Osteocyte (in vitro differentiated cells): ENCODE measurements around the gene ALK. TPM values are rescaled to one million over a fixed set of nuclear protein-coding genes. Genes with fewer than 3 reads are reported as not detected.

Experiments used
- DNase-seq: peaks from one replicate; pipeline ENCODE4 v3.0.0; 2021; ENCODE audit warnings: mixed read lengths; ENCODE audit not compliant: unreplicated experiment; ENCODE audit errors: extremely low spot score
- H3K27ac Mint-ChIP-seq: one replicate; pipeline ENCODE4 v1.8.0; 2021; ENCODE audit warnings: mild to moderate bottlenecking, mixed read lengths; ENCODE audit not compliant: unreplicated experiment
- H3K27me3 Mint-ChIP-seq: one replicate; pipeline ENCODE4 v1.8.0; 2021; ENCODE audit warnings: mixed read lengths; ENCODE audit not compliant: unreplicated experiment
- H3K36me3 Mint-ChIP-seq: one replicate; pipeline ENCODE4 v1.8.0; 2021; ENCODE audit warnings: mixed read lengths; ENCODE audit not compliant: unreplicated experiment
- H3K4me1 Mint-ChIP-seq: one replicate; pipeline ENCODE4 v1.8.0; 2021; ENCODE audit warnings: mixed read lengths; ENCODE audit not compliant: unreplicated experiment
- H3K4me3 Mint-ChIP-seq: one replicate; pipeline ENCODE4 v1.8.0; 2021; ENCODE audit warnings: mild to moderate bottlenecking, moderate library complexity, mixed read lengths; ENCODE audit not compliant: unreplicated experiment
- H3K9me3 Mint-ChIP-seq: one replicate; pipeline ENCODE4 v1.8.0; 2021; ENCODE audit warnings: mixed read lengths; ENCODE audit not compliant: unreplicated experiment
- total RNA-seq: library from RNA; stranded (reverse); gene quantifications from 2 replicates; pipeline ENCODE4 v1.2.1, GENCODE V29; 2021
- TF ChIP-seq, protein P1 (sequence below): fragments of 200-600 bp; sonication (generic); IDR thresholded peaks from 2 replicates; pipeline ENCODE4 v1.5.0; 2021; ENCODE audit warnings: antibody characterized with exemption, mild to moderate bottlenecking, moderate library complexity

The ALK gene
- total RNA-seq, 1 donor from 2014 or later: not detected

DNA sequence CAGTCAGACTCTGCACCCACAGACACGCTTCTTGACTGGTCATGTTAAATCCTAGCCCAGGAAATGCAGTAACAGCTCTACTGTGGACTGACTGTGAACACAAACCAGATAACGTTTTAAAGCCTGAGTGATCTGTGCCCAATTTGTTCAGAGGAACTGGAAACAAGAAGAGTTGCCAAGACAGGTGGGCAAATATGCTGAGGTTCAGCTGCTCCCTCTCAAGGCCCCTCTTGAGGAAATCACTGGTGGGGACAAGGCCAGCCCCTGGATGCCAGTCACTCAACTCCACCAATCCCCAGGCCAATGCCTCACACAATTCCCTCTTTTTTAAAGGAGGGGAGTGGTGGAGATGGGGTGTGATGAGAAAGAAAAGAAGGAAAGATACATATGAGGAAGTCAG, 261.2 kb downstream of the ALK start:
- no peak overlapping the region for H3K27ac Mint-ChIP-seq
- TF ChIP-seq, protein P1, sequence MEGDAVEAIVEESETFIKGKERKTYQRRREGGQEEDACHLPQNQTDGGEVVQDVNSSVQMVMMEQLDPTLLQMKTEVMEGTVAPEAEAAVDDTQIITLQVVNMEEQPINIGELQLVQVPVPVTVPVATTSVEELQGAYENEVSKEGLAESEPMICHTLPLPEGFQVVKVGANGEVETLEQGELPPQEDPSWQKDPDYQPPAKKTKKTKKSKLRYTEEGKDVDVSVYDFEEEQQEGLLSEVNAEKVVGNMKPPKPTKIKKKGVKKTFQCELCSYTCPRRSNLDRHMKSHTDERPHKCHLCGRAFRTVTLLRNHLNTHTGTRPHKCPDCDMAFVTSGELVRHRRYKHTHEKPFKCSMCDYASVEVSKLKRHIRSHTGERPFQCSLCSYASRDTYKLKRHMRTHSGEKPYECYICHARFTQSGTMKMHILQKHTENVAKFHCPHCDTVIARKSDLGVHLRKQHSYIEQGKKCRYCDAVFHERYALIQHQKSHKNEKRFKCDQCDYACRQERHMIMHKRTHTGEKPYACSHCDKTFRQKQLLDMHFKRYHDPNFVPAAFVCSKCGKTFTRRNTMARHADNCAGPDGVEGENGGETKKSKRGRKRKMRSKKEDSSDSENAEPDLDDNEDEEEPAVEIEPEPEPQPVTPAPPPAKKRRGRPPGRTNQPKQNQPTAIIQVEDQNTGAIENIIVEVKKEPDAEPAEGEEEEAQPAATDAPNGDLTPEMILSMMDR: no peak
- H3K27me3 Mint-ChIP-seq: no peaks in the 10 kb centered on the region
- H3K36me3 Mint-ChIP-seq: no peaks in the 10 kb centered on the region
- H3K4me3 Mint-ChIP-seq: no peak overlapping the region
- no peaks in the 10 kb centered on the region for H3K9me3 Mint-ChIP-seq
- DNase-seq: no peak
- H3K4me1 Mint-ChIP-seq: peaks cover 23% of the 10 kb centered on the region

DNA sequence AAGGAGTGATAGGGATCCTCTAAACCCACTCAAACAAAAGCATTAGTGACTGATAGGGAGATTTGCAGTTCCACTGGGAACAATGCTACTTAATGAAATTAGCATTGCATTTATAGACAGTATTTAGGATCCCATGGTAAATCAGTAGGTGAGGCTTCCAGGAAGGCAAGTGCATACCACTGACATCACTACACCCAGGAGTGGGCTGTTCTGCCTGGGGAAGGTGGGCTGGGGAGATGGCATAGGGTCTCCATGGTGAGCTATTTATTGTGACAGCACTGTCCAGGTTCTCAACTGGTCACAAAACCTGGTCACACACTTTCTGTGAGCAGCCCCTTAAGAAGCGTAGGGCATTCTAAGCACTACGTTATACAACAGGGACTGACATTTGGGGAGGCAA, 262.2 kb downstream of the ALK start:
- TF ChIP-seq, protein P1: no peak
- Mint-ChIP-seq H3K36me3 (no peaks in the 10 kb centered on the region), H3K4me1 (peaks cover 24% of the 10 kb centered on the region), H3K4me3 (no peak overlapping the region), H3K27me3 (no peaks in the 10 kb centered on the region), H3K27ac (no peak overlapping the region), H3K9me3 (no peaks in the 10 kb centered on the region)
- no peak for DNase-seq

DNA sequence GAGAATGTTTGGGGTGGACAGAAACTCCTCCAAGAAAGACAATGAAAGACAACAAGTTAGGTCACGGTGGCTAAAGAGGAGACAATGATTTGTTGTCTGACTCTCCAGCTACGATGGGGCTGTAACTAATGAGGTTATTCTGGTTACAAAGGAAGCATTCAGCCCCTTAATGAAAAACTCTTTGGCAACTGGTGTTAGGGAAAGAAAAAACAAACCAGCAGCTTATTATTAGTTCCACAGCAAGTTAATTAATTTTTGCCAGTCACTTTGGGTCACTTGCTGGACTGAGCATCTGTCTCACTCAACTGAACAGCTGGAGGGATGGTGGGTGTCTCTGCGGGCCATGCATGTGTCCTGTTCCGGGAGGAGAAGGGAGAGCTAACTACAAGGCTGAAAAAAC, 263.7 kb downstream of the ALK start:
- Mint-ChIP-seq H3K4me1 (peaks cover 11% of the 10 kb centered on the region), H3K9me3 (peaks cover 4% of the 10 kb centered on the region), H3K27ac (no peak overlapping the region), H3K36me3 (no peaks in the 10 kb centered on the region), H3K4me3 (no peak overlapping the region), H3K27me3 (no peaks in the 10 kb centered on the region)
- TF ChIP-seq, protein P1: no peak
- DNase-seq: no peak

DNA sequence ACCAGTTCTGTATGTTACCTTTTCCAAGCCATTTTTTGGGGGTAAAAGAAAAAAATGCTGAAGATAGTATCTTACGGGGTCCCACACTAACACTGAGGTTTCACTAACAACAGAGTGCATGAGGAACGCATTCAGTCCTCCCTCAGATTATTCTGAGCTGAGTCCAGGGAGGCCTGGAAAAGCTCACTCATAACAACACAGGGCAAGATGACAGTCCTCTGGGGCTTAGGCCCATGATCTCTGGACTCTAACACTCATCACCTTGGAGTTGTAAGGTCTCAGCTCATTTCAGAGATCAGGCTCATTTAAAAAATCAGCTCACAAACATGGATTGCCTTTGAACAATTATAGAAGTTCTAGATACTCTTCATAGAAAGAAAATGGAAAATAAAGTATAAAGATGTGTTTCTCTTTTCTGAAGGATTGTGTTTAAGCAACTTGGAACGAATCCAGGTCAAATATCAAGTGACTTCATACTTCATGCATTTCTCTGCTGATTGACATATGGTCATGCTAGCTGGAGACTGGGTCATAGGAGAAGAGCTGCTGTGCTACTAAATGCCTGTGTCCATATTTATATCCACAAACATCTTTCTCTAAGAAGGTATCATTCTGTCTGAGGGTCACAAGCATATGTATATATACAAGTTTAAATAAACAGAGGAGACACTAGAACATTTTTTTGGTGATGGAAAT, 265.8 kb downstream of the ALK start:
- no peaks in the 10 kb centered on the region for H3K27me3 Mint-ChIP-seq
- peaks cover 11% of the 10 kb centered on the region for H3K4me1 Mint-ChIP-seq
- H3K9me3 Mint-ChIP-seq: peaks cover 4% of the 10 kb centered on the region
- H3K27ac Mint-ChIP-seq: no peak overlapping the region
- no peaks in the 10 kb centered on the region for H3K36me3 Mint-ChIP-seq
- DNase-seq: no peak
- TF ChIP-seq, protein P1: no peak
- no peak overlapping the region for H3K4me3 Mint-ChIP-seq

DNA sequence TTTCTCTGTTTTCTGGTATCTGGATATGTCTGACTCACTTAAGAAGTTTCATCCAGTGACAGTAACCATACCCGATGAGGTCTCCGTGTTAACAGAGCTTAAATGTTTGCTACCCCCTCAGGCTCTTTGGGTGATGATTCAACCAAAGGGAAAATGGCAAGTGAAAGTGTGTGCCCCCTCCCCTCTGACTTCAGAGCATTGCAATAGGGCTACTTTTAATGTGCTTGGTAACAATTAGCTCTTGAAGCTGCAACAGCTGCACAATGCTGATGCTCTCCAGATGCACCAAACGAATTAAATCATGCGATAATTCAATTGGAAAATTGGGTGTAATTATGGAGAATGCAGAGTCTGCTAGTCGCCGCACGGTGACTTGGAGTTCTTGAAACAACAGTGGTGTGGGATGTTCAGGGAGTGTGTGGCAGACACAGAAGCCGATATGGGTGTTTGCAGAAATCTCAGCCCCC, 270.7 kb downstream of the ALK start:
- Mint-ChIP-seq H3K27me3 (no peaks in the 10 kb centered on the region), H3K4me3 (no peak overlapping the region), H3K9me3 (peaks cover 33% of the 10 kb centered on the region), H3K4me1 (peaks cover 7% of the 10 kb centered on the region), H3K36me3 (no peaks in the 10 kb centered on the region), H3K27ac (no peak overlapping the region)
- no peak for DNase-seq
- TF ChIP-seq, protein P1: no peak
